ENCODE data around the gene TLK2. TPM values are rescaled to one million over a fixed set of nuclear protein-coding genes. Genes with fewer than 3 reads are reported as not detected.
A peak's percentile ranks its signal among the peaks of the same experiment; 100 is the strongest.
"Not testable (repeated sequence)": the region's sequence is repeated elsewhere in the genome, so short reads cannot be mapped to it uniquely, and the experiment has no call there.

The TLK2 gene
- total RNA-seq, 1 experiment from 2014 or later: 68.8 TPM

GRCh38 chr17:62465271-62465670 is 13.4 kb upstream of the TLK2 start:
- H3K4me3 ChIP-seq (ENCODE audit: low read depth, low read length); BruUV-seq (replicated peaks); CTCF ChIA-PET; POLR2A ChIA-PET; H3K4me3 Mint-ChIP-seq (ENCODE audit: unreplicated experiment); H3K36me3 ChIP-seq (ENCODE audit: control insufficient read depth, insufficient read depth, low read length); H3K9me3 ChIP-seq; H3K4me1 ChIP-seq; H3K27ac Mint-ChIP-seq (ENCODE audit: unreplicated experiment); H3K9me3 Mint-ChIP-seq (ENCODE audit: unreplicated experiment); H3K27me3 ChIP-seq (replicated peaks; ENCODE audit: control insufficient read depth, insufficient read depth, low read length); H3K36me3 Mint-ChIP-seq (ENCODE audit: insufficient read depth, unreplicated experiment); intact Hi-C loops (cut with micrococcal nuclease; ENCODE audit: unreplicated experiment); H3K4me1 Mint-ChIP-seq (ENCODE audit: low read depth, unreplicated experiment); H3K27me3 Mint-ChIP-seq (ENCODE audit: insufficient read depth, unreplicated experiment); DNase-seq: not testable (repeated sequence)

- H3K27ac Mint-ChIP-seq (ENCODE audit: unreplicated experiment); BruUV-seq (replicated peaks); POLR2A ChIA-PET; H3K4me3 ChIP-seq (ENCODE audit: low read depth, low read length); H3K9me3 ChIP-seq; DNase-seq; H3K9me3 Mint-ChIP-seq (ENCODE audit: unreplicated experiment); H3K4me1 Mint-ChIP-seq (ENCODE audit: low read depth, unreplicated experiment); CTCF ChIA-PET; H3K36me3 Mint-ChIP-seq (ENCODE audit: insufficient read depth, unreplicated experiment); H3K36me3 ChIP-seq (ENCODE audit: control insufficient read depth, insufficient read depth, low read length); H3K4me1 ChIP-seq; H3K4me3 Mint-ChIP-seq (ENCODE audit: unreplicated experiment); H3K27me3 ChIP-seq (replicated peaks; ENCODE audit: control insufficient read depth, insufficient read depth, low read length); H3K27me3 Mint-ChIP-seq (ENCODE audit: insufficient read depth, unreplicated experiment); intact Hi-C loops (cut with micrococcal nuclease; ENCODE audit: unreplicated experiment): not testable (repeated sequence)
Observed at GRCh38 chr17:62470666-62471379, 7.8 kb upstream of the TLK2 start.

GRCh38 chr17:62471380-62471880 is 7.2 kb upstream of the TLK2 start:
- H3K27ac Mint-ChIP-seq (ENCODE audit: unreplicated experiment); intact Hi-C loops (cut with micrococcal nuclease; ENCODE audit: unreplicated experiment); BruUV-seq (replicated peaks); H3K27me3 ChIP-seq (replicated peaks; ENCODE audit: control insufficient read depth, insufficient read depth, low read length); H3K9me3 ChIP-seq; H3K4me1 ChIP-seq; H3K36me3 ChIP-seq (ENCODE audit: control insufficient read depth, insufficient read depth, low read length); H3K4me3 ChIP-seq (ENCODE audit: low read depth, low read length); CTCF ChIA-PET; H3K4me1 Mint-ChIP-seq (ENCODE audit: low read depth, unreplicated experiment); H3K27me3 Mint-ChIP-seq (ENCODE audit: insufficient read depth, unreplicated experiment); H3K36me3 Mint-ChIP-seq (ENCODE audit: insufficient read depth, unreplicated experiment); H3K4me3 Mint-ChIP-seq (ENCODE audit: unreplicated experiment); POLR2A ChIA-PET; H3K9me3 Mint-ChIP-seq (ENCODE audit: unreplicated experiment); DNase-seq: not testable (repeated sequence)

- H3K4me1 ChIP-seq; H3K27me3 Mint-ChIP-seq (ENCODE audit: insufficient read depth, unreplicated experiment); H3K27me3 ChIP-seq (replicated peaks; ENCODE audit: control insufficient read depth, insufficient read depth, low read length); H3K9me3 Mint-ChIP-seq (ENCODE audit: unreplicated experiment); H3K4me3 Mint-ChIP-seq (ENCODE audit: unreplicated experiment); intact Hi-C loops (cut with micrococcal nuclease; ENCODE audit: unreplicated experiment); H3K4me3 ChIP-seq (ENCODE audit: low read depth, low read length); BruUV-seq (replicated peaks); H3K9me3 ChIP-seq; H3K36me3 Mint-ChIP-seq (ENCODE audit: insufficient read depth, unreplicated experiment); POLR2A ChIA-PET; H3K27ac Mint-ChIP-seq (ENCODE audit: unreplicated experiment); H3K36me3 ChIP-seq (ENCODE audit: control insufficient read depth, insufficient read depth, low read length): not testable (repeated sequence)
- DNase-seq: peak; percentile 16 to 47
- H3K4me1 Mint-ChIP-seq (ENCODE audit: low read depth, unreplicated experiment): peaks cover 13% of the 10 kb centered on the region
- CTCF ChIA-PET: interaction anchor here (0.6 kb wide), 1 partner anchor 18 kb away, joined by 4 read pairs; no protein-coding TSS in a partner anchor
Observed at GRCh38 chr17:62473030-62473982, 5.3 kb upstream of the TLK2 start.

- H3K9me3 Mint-ChIP-seq (ENCODE audit: unreplicated experiment); CTCF ChIA-PET; H3K4me3 ChIP-seq (ENCODE audit: low read depth, low read length); H3K9me3 ChIP-seq; H3K27me3 ChIP-seq (replicated peaks; ENCODE audit: control insufficient read depth, insufficient read depth, low read length); H3K36me3 ChIP-seq (ENCODE audit: control insufficient read depth, insufficient read depth, low read length); H3K27ac Mint-ChIP-seq (ENCODE audit: unreplicated experiment); H3K4me1 ChIP-seq; intact Hi-C loops (cut with micrococcal nuclease; ENCODE audit: unreplicated experiment); H3K27me3 Mint-ChIP-seq (ENCODE audit: insufficient read depth, unreplicated experiment); POLR2A ChIA-PET; DNase-seq: not testable (repeated sequence)
- H3K36me3 Mint-ChIP-seq (ENCODE audit: insufficient read depth, unreplicated experiment): peaks cover 15% of the 10 kb centered on the region
- peaks cover 20% of the 10 kb centered on the region for H3K4me1 Mint-ChIP-seq (ENCODE audit: low read depth, unreplicated experiment)
- BruUV-seq (replicated peaks): TSS peak; percentile 70
- peak overlapping the region; percentile 62 for H3K4me3 Mint-ChIP-seq (ENCODE audit: unreplicated experiment)
Observed at GRCh38 chr17:62477111-62477510, 1.5 kb upstream of the TLK2 start.

GRCh38 chr17:62477718-62478408 is 762 bp upstream of the TLK2 start:
- intact Hi-C loops (cut with micrococcal nuclease; ENCODE audit: unreplicated experiment); H3K27me3 ChIP-seq (replicated peaks; ENCODE audit: control insufficient read depth, insufficient read depth, low read length); POLR2A ChIA-PET; BruUV-seq (replicated peaks); H3K4me1 ChIP-seq; H3K27me3 Mint-ChIP-seq (ENCODE audit: insufficient read depth, unreplicated experiment); H3K9me3 Mint-ChIP-seq (ENCODE audit: unreplicated experiment); H3K27ac Mint-ChIP-seq (ENCODE audit: unreplicated experiment); H3K9me3 ChIP-seq; H3K36me3 ChIP-seq (ENCODE audit: control insufficient read depth, insufficient read depth, low read length); CTCF ChIA-PET: not testable (repeated sequence)
- peak overlapping the region; percentile 59 for H3K4me3 ChIP-seq (ENCODE audit: low read depth, low read length)
- peaks cover 17% of the 10 kb centered on the region for H3K4me1 Mint-ChIP-seq (ENCODE audit: low read depth, unreplicated experiment)
- peak; percentile 40 to 44 for DNase-seq
- peak overlapping the region; percentile 62 for H3K4me3 Mint-ChIP-seq (ENCODE audit: unreplicated experiment)
- H3K36me3 Mint-ChIP-seq (ENCODE audit: insufficient read depth, unreplicated experiment): peaks cover 22% of the 10 kb centered on the region

Measured in Caco-2 (cell line).